ENCODE results near the gene ATP6V0B.

Gene ATP6V0B

DNA sequence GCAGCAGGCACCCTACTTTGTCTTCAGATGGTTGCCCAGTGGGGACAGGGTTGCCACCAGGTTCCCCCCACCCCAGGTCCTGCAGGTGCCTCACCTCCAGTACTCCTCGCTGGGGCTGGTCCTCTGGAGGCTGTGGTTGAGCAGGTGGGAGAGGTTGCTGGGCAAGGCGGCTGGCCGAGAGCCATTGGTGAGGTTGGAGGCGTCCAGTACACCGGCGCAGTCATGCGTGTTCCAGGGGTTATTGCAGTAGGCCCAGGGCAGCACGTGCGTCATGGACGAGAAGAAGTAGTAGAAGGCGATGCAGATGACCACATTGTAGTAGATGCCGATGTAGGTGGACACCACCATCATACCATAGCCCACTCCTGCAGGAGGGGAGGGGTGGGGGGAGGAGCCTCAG, 33.5 kb downstream of the ATP6V0B start:
- DNase-seq: no peak

DNA sequence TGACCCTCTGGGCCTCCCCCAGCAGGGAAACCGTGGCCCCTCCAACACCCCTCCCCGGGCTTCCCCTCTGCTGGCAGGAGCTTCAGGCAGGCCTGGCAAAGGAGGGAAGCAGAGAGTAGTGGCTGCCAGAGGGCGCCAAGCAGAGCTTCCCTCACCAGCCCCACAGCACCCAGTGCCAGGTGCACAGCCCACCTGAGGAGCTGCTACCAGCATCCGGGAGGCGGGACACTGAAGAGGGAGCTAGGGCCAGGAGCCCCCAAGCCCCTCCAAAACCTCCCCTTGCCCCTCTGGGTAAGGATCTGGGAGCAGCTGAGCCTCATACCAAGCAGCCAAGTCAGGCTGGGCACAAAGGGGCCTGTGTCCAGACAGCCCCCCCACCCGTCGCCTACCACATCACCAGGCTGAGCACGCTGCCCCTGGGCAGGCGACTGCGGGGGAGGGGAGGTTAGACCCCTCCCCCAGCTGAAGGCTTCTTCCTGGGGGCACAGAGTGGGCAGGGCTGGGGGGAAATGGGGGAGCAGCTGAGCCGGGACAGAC, 36.2 kb downstream of the ATP6V0B start:
- DNase-seq: no peak

DNA sequence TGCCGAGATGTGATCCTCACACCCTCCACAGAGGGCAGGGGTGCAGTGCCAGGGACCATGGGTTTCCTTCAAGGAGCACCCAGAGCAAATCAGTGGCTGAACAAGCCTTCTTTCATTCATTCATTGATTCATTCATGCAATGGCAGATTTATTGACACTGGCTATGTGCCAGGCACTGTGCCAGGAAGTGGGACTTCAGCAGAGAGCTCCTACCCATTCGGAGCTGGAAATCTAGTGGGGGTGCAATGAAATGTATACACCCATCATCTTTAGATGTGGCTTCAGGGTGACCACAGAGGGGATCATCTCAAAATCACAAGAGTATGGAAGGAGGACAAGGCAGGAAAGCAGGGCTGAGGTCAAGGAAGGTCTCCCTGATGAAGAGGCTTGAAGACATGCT, 37.6 kb downstream of the ATP6V0B start:
- no peak for DNase-seq

DNA sequence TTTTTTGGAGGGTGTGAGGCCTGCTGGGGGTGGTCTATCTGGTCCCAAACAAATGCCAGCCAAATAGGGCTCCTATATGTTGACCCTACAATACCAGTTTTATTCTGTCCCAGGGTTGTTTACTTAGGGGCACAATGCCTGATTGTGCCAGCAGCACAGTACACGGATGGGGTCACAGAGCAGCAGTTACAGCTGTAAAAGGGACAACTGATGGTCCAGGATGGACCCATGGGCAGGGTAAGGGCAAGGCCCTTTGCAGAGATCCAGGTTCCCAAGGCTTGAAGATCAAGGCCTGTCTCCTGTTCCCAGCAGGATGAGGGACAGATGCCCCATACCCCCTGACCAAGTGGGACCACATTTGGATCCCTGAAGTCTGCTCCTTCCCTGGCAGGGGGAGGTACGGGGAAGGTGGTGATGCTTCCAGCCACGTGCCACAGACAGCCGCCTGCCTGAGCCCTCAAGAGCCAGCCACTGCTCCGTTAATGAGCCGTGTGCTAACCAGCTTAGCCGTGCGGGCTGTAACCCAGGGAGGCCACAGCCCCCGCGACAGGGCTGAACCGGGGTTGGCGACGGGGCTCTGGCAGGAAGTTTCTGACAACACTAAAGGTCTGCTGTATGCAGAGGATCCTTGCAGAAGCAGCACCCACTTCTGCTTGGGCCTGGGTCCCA, 38.3 kb downstream of the ATP6V0B start:
- DNase-seq: no peak

DNA sequence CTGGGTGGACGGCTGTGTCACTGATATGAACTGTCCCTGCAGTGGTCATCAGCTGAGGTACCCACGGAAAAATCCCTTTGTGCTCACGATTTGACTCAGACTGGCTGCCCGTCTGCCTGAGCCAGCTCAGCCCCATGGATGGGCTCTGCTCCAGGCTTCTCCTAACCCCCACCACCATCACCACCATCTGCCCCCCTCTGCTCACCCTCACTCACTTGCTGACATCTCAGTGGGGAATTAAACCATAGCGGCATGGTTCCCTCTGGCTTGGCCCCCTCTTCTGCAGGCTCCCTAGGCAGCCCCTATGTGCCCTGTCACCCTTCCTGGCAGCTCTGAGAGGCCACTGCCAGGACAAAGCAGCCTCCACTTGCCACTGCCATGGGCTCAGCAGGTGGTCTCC, 39.2 kb downstream of the ATP6V0B start:
- DNase-seq: no peak

DNA sequence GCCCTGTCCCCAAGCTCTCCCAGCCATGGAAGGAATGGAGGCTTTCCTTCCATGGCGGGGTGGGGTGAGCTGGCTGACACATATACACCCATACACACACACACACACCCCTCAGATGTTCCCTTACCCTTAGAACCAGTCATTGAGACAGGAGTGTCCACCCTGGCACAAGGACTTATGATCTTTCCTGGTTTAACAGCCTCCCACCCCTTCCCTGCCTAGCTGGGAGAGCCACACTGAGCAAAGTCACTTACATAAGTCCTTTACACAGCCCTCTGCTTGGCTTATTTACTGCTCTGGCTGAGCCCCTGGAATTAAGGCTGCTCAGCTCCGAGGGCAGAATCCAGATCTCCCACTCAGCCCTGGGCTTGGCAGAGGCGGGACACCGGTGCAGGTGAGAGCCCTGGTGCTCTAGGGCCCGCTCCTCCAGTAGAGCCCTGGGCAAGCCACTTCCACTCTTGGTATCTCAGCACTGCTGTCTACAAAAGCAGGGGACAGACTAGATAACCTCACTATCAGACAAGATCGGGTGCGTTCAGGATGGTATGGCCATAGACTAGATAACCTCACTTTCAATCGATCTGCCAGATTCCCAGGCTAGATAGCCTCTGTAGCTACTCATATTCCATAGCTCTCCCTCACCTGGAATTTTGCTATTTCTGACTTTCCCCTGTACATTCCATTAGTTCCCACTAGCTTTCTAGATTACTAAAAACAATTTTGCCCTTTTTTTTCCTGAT, 39.8 kb downstream of the ATP6V0B start:
- no peak for DNase-seq

DNA sequence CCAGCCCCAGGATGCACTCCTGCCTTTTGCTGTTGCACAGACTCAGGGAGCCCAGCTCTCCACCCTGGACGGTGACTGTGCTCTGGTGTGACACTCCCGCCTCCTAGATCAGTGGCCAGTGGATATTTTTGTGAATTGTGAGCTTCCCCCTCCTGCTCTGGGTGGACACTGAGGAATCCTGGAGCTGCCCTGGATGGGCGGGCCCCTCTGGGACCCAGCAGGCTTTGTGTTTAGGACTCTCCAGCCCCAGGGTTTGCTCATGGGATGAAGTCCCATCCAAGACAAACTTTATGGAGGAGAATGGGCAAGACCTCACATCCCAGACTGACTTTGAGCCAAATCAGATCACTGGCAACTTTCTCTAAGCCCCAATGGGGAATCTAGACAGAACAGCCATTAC, 40.4 kb downstream of the ATP6V0B start:
- DNase-seq: no peak

DNA sequence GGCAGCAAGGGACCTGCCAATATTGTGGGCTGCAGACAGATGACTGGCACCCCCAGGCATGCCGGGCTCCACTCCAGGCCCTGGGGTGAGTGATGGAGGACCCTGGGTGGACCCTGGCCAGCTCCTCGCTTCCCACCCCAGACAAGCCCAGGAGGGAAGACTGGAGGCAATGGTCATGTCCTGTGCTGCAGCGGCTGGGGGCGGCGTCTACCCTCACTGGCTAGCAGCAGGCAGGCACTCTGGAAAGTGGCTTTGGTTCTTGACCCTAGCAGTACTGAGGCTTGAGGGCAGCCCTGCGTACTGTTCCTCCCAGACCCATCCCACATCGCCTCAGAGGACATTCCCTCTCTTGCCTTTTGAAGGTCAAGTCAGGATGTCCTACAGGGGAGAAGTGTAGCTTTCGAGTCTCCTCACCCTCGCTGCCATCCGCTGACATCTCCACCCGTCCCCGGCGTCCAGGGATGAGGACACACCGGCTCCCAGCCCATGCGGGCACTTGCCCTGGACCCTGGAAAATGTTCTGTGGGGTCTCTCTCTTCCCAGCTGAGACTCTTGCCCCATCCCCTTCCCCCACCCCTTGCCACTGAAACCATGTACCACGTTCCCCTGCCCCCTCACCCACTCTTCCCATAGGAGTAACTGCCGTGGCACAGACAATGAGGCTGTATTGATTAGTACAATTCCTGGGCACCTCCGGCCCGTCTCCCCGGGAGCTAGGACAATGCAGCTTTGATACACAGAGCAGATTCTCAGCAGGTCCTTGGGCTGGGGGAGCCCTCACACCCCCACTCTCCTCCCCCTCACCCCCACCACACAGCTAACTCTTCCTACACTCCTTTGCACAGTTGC, 41.5 kb downstream of the ATP6V0B start:
- DNase-seq: no peak

DNA sequence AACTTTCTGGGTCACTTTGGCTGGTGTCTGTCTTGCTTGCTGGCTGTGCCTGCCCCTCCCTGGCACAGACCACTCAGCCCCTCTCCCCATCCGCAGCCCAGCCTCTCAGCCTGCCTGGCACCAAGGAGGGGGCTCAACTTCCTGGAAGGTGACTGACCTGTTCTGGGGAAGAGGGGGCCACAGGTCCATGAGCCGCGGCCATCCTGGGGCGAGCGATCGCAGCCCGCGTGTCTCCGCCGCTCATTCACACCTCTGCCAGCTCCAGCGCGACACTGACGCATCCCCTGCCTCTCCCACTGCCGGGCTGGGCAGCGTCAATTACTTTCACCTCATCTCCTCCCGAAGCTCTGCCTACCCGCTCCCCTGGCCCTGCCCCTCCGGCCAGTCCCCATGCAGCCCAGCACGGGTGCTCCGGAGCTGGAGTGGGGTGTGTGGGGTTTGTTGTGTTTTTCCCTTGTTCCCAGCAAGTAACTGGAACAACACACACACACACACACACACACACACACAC, 42.2 kb downstream of the ATP6V0B start:
- DNase-seq: no peak

DNA sequence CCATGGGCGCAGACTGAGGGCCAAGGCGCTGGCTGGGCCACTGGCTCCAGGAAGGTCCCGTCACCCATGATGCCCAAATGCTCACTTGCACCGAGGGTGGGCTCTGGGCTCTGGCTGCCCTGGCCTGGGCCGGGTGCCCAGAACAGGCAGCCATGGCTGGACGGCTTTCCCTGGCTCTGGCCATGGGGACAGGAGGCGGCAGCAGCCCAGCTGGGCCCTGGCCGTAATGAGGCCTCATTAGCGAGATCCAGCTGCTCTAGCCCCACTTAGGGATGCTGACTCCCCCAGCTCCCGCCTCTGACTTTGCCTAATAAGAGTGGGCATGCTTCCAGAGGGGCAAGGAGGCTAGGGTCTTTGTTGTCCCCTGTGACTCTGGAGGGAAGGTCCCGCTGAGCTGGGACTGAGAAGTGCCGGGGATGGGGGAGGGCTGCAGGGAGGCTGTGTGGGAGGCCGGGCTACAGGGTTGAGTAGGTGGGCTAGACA, 44.7 kb downstream of the ATP6V0B start:
- no peak for DNase-seq

DNA sequence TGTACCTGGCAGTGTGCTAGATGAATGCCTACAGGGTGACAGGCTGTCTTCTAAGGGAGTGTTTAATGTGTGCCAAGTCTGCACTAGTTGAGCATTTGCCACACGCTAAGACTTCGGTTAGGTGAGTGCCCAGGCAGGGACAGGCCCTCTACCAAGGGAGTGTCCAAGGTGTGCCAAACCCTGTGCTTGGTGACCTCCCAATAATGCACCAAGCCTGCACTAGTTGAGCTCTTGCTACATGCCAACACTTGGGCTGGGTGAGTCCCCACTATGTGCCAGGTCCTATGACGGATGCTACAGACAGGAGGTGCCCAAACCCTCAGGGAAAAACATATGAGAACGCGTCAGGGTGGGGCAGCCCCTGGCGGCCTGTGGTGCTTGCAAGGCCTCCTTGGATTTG, 45.7 kb downstream of the ATP6V0B start:
- DNase-seq: no peak

DNA sequence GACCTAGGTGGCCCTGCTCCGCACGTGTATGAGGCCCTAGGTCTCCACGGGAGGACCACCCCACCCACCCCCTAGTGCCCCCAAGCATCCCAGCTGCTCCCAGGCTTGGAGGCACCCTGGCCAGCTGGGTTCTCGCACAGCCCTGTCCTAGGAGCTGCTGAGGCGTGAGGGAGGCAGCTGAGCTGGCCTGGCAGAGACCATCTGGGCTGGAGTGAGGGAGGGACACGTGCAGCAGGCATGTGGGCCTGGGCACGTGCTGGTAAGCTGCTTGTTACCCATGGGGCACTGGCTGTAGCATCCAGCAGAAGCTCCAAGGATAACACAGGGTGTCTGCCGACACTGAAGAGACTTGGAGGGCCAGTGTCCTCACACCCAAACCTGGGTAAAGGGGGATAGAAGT, 46.4 kb downstream of the ATP6V0B start:
- no peak for DNase-seq

DNA sequence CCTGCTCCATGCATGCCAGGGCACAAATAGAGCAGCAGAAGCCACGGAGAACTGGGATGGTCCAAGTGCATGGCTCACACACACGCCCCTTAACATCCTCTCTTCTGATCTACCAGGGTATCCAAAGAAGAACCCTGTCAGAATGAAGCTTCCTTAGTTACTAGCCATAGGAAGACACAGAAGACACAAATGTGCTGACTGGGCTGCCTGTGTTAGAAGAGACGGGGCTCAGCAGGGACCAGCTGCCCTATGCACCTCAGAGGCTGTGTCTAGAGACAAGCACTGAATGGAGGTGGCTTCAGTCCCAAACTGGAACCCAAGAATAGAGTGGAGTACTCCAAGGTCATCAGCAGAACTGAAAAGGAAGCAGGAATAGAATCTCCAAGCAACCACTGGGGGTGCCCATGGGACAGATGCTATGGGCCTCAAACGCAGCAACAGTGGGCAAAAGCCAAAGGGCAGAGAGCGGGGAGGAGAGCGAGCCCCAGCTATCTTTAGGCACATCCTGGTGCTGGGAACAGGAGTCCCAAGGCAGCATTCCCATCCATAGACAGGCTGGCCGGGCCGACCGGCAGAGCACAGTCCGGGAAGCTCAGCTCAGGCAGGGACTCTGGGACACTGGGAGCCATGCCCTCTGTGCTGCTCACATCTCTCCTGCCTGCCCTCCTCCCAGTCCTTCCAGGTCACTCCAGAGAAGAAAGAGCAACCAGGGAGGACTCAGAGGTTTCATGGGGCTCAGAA, 47.0 kb downstream of the ATP6V0B start:
- DNase-seq: no peak

DNA sequence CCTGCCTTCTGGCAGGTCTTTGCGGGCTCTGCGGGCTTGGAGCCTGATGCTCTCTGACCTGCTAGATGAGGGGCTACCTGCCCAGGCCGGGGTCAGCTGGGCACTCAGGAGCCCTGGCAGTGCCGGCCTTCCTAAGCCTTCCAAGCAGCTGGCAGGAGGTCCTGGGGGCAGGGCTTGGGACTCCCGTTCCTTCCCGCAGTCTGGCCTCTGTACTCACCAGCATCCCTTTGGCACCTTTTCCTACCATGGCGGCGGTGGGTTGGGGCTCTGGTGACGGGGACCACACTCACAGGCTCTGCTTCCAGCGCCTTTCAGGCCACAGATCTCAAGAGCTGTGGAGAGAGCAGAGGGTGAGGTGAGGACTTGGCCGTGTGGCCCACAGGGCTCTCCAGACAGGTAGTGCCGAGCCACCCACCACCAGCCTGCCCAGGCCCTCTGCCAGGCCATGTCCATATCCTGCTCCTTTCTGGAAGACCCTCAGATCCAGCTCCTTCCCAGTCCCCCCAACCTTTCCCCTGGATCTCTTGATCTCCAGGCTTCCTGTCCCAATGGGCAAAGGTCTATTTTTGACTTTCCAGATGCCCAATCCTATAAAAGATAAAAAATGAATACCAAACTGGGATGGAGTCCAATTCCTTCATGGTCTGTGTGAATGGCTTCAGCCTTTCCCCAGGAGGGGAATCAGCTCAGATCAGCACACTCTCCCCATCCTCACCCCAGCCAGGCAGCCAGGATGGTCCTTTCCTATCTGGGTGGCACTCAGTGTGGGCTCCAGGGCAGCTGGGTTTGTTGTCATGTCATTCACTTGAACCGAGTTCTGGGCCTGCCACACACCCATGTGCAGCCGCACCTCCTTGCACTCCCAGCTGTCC, 49.5 kb downstream of the ATP6V0B start:
- no peak for DNase-seq

DNA sequence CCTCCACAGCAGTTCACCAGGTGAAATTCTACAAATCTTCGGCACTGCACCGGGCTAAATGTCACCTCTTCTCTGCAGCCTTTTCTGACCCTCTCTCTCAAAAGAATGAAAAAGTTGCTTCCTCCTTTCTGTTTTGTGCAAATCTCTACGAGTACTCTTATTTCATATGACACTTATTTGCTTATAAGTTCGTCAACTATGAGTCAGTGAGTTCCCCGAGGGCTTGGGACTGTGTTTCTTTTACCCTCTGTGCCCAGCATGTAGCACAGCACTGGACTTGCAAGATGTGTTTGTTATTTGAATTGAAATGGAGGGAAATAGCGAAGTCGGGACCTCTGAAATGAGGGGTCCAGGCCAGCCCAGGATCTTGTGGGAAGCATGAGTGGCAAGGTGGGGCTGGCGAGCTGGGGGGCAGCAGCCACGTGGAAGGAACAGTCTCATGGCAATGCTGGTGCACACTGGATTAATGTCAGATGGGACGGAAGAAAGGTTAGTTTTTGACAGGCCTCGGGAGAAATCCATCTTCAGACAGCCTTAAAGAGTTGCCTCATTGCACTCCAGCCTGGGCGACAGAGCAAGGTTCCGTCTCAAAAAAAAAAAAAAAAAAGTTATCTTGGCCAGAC, 50.3 kb downstream of the ATP6V0B start:
- no peak for DNase-seq

DNA sequence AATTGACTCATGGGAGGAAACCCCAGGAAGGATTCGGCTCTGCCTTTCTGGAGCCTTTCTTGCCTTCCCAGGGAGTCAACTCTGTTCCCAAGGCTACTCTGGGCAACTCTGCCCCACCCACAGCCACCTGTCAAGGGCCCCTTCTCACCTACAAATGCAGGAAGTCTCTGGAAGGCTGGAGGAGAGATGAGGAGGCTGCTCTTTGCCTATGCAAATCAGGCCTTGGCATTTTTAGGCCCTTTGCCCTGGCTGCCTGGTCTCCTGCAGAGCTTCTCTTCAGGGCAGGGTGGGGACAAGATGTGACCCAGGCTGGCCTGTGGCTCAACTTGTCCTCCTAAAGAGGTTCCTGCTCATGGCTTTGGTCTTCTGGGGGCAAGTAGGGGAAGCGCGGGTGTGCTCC, 51.1 kb downstream of the ATP6V0B start:
- DNase-seq: no peak

DNA sequence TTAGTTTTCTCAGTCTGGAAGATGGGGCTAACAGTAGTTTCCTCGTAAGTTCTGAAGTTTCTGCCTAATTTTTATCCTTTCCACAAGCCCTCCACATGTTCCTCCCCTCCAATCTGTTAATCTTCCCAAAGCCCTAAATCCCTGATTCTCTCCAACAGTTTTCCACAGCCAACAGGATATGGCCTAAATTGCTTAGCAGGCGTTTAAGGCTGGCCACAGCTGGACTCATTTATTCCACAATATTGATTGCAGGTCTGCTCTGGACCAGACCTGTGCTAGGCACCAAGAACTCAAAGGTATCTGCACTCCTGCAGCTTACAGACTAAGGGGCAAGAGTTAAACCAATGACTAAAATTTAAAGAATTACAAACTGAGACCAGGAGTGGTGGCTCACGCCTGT, 52.6 kb downstream of the ATP6V0B start:
- no peak for DNase-seq
